Astrocyte (in vitro differentiated cells and primary cell): Measurements from ENCODE around the gene COX4I2. TPM values are rescaled to one million over a fixed set of nuclear protein-coding genes. Genes with fewer than 3 reads are reported as not detected.

Source experiments
- microRNA-seq: library from miRNA; unstranded; fragments of <30 nt; microRNA quantifications from one replicate; pipeline ENCODE4 v1.2.0, GENCODE V29; 2020
- total RNA-seq: library from RNA; stranded (reverse); gene quantifications from 2 replicates; pipeline ENCODE4 v1.2.1, GENCODE V29; 2021

COX4I2 gene
- total RNA-seq, 1 donor from 2014 or later: not detected

Small RNA genes within 50 kb of the gene (microRNA-seq; reads per million reads assigned to microRNA genes)
- 1.6 reads per million for gene MIR3193

Other genes starting within 250 kb of the COX4I2 start
- not detected in 2 replicates for gene DEFB119, start 247.3 kb upstream of the COX4I2 start, total RNA-seq
- gene DEFB121, start 231.7 kb upstream of the COX4I2 start, total RNA-seq: not detected in 2 replicates
- gene DEFB123, start 197.3 kb upstream of the COX4I2 start, total RNA-seq: not detected in 2 replicates
- not detected in 2 replicates for gene DEFB124, start 162.8 kb upstream of the COX4I2 start, total RNA-seq
- not detected in 2 replicates for gene REM1, start 162.6 kb upstream of the COX4I2 start, total RNA-seq
- gene HM13, start 123.5 kb upstream of the COX4I2 start, total RNA-seq: 399 and 435 TPM in 2 replicates
- gene ID1, start 32.6 kb upstream of the COX4I2 start, total RNA-seq: 73.7 and 76.7 TPM in 2 replicates
- gene BCL2L1, start 85.0 kb downstream of the COX4I2 start, total RNA-seq: 103 and 149 TPM in 2 replicates
- 31.7 and 41.6 TPM in 2 replicates for gene TPX2, start 101.4 kb downstream of the COX4I2 start, total RNA-seq
- 2.1 and 3.1 TPM in 2 replicates for gene MYLK2, start 181.4 kb downstream of the COX4I2 start, total RNA-seq
- gene FOXS1, start 207.7 kb downstream of the COX4I2 start, total RNA-seq: 26.0 and 37.1 TPM in 2 replicates
- gene DUSP15, start 232.6 kb downstream of the COX4I2 start, total RNA-seq: 1.2 and 3.1 TPM in 2 replicates
- 0.34 and 0.41 TPM in 2 replicates for gene TTLL9, start 232.7 kb downstream of the COX4I2 start, total RNA-seq